H1 (cell line): ENCODE measurements around the gene PFKP. TPM values are rescaled to one million over a fixed set of nuclear protein-coding genes. Genes with fewer than 3 reads are reported as not detected.
A peak's percentile ranks its signal among the peaks of the same experiment; 100 is the strongest.

Experiments
- CTCF ChIA-PET: fragments of 300-600 bp; sonication (Branson Sonifier 250); formaldehyde crosslinking; loops from one replicate; lab custom pipeline; 2021; ENCODE audit not compliant: partially characterized antibody; lab: Charles Lee
- POLR2A ChIA-PET: fragments of 300-600 bp; sonication (Branson Sonifier 250); formaldehyde crosslinking; loops from one replicate; lab custom pipeline; 2021; ENCODE audit warnings: inconsistent platforms; ENCODE audit not compliant: partially characterized antibody; lab: Charles Lee
- DNase-seq, 2 experiments: peaks; one replicate each; pipeline versions ENCODE4 v3.0.0 to v3.0.0-alpha.2; 2010 to 2022; ENCODE audit warnings: low spot score in 2 of 2, low read depth in 1 of 2, mixed read lengths in 1 of 2
- FAIRE-seq: peaks from 2 replicates; lab custom pipeline; 2011; peaks lifted over from hg19 to GRCh38; lab: Jason Lieb, UNC
- H2AFZ ChIP-seq: 2 replicates; pipeline ENCODE4 v1.8.1; 2012; ENCODE audit warnings: low read length, inconsistent platforms
- H2AK5ac ChIP-seq: 2 replicates; pipeline ENCODE4 v1.6.1; 2013; ENCODE audit warnings: low read depth, low read length
- H2BK120ac ChIP-seq: replicated peaks from 2 replicates; pipeline ENCODE3; 2013; ENCODE audit warnings: low read depth, low read length, inconsistent platforms
- H2BK12ac ChIP-seq: 2 replicates; pipeline ENCODE4 v1.6.1; 2013; ENCODE audit warnings: low read depth, low read length
- H2BK15ac ChIP-seq: 2 replicates; pipeline ENCODE4 v1.6.1; 2013; ENCODE audit warnings: low read length
- H2BK20ac ChIP-seq: 2 replicates; pipeline ENCODE4 v1.6.1; 2013; ENCODE audit warnings: low read length
- H2BK5ac ChIP-seq: 2 replicates; pipeline ENCODE4 v1.6.1; 2013; ENCODE audit warnings: low read depth, low read length
- H3K14ac ChIP-seq: 2 replicates; pipeline ENCODE4 v1.6.1; 2013; ENCODE audit warnings: inconsistent platforms; ENCODE audit not compliant: insufficient read length
- H3K18ac ChIP-seq: 2 replicates; pipeline ENCODE4 v1.6.1; 2013; ENCODE audit warnings: low read length; ENCODE audit errors: extremely low read depth
- H3K23ac ChIP-seq: 2 replicates; pipeline ENCODE4 v1.6.1; 2013; ENCODE audit warnings: inconsistent platforms; ENCODE audit not compliant: insufficient read length
- H3K23me2 ChIP-seq: 2 replicates; pipeline ENCODE4 v1.6.1; 2013; ENCODE audit warnings: low read depth, low read length
- H3K27ac ChIP-seq: 2 replicates; pipeline ENCODE4 v1.6.1; 2011; ENCODE audit warnings: low read depth, low read length, inconsistent platforms
- H3K27me3 ChIP-seq, 4 experiments: replicated peaks in 1 of 4; 1 replicate in 1 of 4; 2 replicates in 3 of 4; pipeline versions ENCODE4 v1.6.1 to v1.8.1; 2011 to 2013; ENCODE audit warnings: low read length in 3 of 4, mild to moderate bottlenecking in 3 of 4, inconsistent platforms in 2 of 4, mixed read lengths in 2 of 4, moderate library complexity in 1 of 4; ENCODE audit not compliant: control insufficient read depth in 3 of 4, insufficient read depth in 3 of 4; ENCODE audit errors: extremely low read depth in 1 of 4
- H3K36me3 ChIP-seq, 4 experiments: 2 replicates each; pipeline versions ENCODE4 v1.6.1 to v1.8.1; 2011 to 2013; ENCODE audit warnings: mild to moderate bottlenecking in 4 of 4, low read length in 3 of 4, moderate library complexity in 2 of 4, control low read depth in 1 of 4, inconsistent platforms in 1 of 4; ENCODE audit not compliant: insufficient read depth in 4 of 4, control insufficient read depth in 2 of 4
- H3K4ac ChIP-seq: replicated peaks from 2 replicates; pipeline ENCODE3; 2013; ENCODE audit warnings: low read length, low read depth, mixed read lengths, inconsistent platforms; ENCODE audit not compliant: insufficient read length
- H3K4me1 ChIP-seq, 4 experiments: replicated peaks in 1 of 4; 1 replicate in 1 of 4; 2 replicates in 3 of 4; pipeline versions ENCODE4 v1.6.1 to v1.8.1; 2011 to 2013; ENCODE audit warnings: low read length in 3 of 4, inconsistent platforms in 2 of 4, mixed read lengths in 1 of 4; ENCODE audit not compliant: insufficient read depth in 4 of 4, control insufficient read depth in 3 of 4
- H3K4me2 ChIP-seq, 2 experiments: 2 replicates each; pipeline versions ENCODE4 v1.6.1 to v1.8.1; 2011 to 2013; ENCODE audit warnings: low read depth in 2 of 2, low read length in 2 of 2, control low read depth in 1 of 2, inconsistent platforms in 1 of 2, mild to moderate bottlenecking in 1 of 2; ENCODE audit not compliant: insufficient read depth in 1 of 2
- H3K4me3 ChIP-seq, 4 experiments: fragments of 200-600, 300-600 bp in 1 of 4; sonication (generic), shearing (Covaris generic), sonication (Bioruptor Twin) in 1 of 4; 2 replicates each; pipeline versions ENCODE4 v1.5.1 to v1.8.1; 2011 to 2016; ENCODE audit warnings: low read length in 4 of 4, low read depth in 3 of 4, control low read depth in 2 of 4, inconsistent platforms in 2 of 4, mild to moderate bottlenecking in 2 of 4, mixed read lengths in 1 of 4, moderate library complexity in 1 of 4; ENCODE audit not compliant: insufficient read depth in 2 of 4; ENCODE audit errors: extremely low read depth in 1 of 4
- H3K56ac ChIP-seq: replicated peaks from 2 replicates; pipeline ENCODE3; 2013; ENCODE audit warnings: low read depth, mild to moderate bottlenecking, mixed read lengths, low read length, inconsistent platforms; ENCODE audit not compliant: insufficient read length
- H3K79me1 ChIP-seq: 2 replicates; pipeline ENCODE4 v1.6.1; 2013; ENCODE audit warnings: low read depth, low read length, control low read depth
- H3K79me2 ChIP-seq, 2 experiments: 2 replicates each; pipeline versions ENCODE4 v1.6.1 to v1.8.1; 2012 to 2013; ENCODE audit warnings: low read length in 2 of 2, mild to moderate bottlenecking in 2 of 2, inconsistent platforms in 1 of 2; ENCODE audit not compliant: insufficient read depth in 2 of 2, control insufficient read depth in 1 of 2
- H3K9ac ChIP-seq, 4 experiments: replicated peaks in 1 of 4; 1 replicate in 1 of 4; 2 replicates in 3 of 4; pipeline versions ENCODE4 v1.6.1 to v1.8.1; 2011 to 2013; ENCODE audit warnings: low read depth in 3 of 4, low read length in 3 of 4, control low read depth in 2 of 4, mild to moderate bottlenecking in 2 of 4, moderate library complexity in 2 of 4, inconsistent platforms in 1 of 4; ENCODE audit errors: extremely low read depth in 1 of 4
- H3K9me3 ChIP-seq, 2 experiments: 2 replicates each; pipeline versions ENCODE4 v1.6.1 to v1.8.1; 2012 to 2013; ENCODE audit warnings: mild to moderate bottlenecking in 2 of 2, moderate library complexity in 2 of 2, control low read depth in 1 of 2, inconsistent platforms in 1 of 2, low read depth in 1 of 2, low read length in 1 of 2, mixed read lengths in 1 of 2; ENCODE audit not compliant: insufficient read depth in 2 of 2
- H4K20me1 ChIP-seq, 2 experiments: replicated peaks in 1 of 2; 2 replicates each; pipeline versions ENCODE3 to v1.8.1; 2011 to 2013; ENCODE audit warnings: inconsistent platforms in 2 of 2, low read length in 2 of 2, mild to moderate bottlenecking in 1 of 2; ENCODE audit not compliant: insufficient read depth in 2 of 2, control insufficient read depth in 1 of 2
- H4K5ac ChIP-seq: 2 replicates; pipeline ENCODE4 v1.6.1; 2013; ENCODE audit warnings: low read length, low read depth, mixed read lengths, inconsistent platforms; ENCODE audit not compliant: insufficient read length
- H4K8ac ChIP-seq: 2 replicates; pipeline ENCODE4 v1.8.0; 2013; ENCODE audit warnings: mild to moderate bottlenecking, moderate library complexity, low read length, inconsistent platforms; ENCODE audit not compliant: insufficient read depth; ENCODE audit errors: extremely low read depth
- H4K91ac ChIP-seq: replicated peaks from 2 replicates; pipeline ENCODE3; 2013; ENCODE audit warnings: low read length, mixed read lengths, inconsistent platforms; ENCODE audit not compliant: insufficient read length
- CBX8 ChIP-seq: fragments of 300-800, 300-1000 bp; sonication (generic); IDR thresholded peaks from 2 replicates; pipeline ENCODE4 v1.7.1; 2016; ENCODE audit warnings: low read depth, low read length, borderline replicate concordance
- GABPA ChIP-seq: IDR thresholded peaks from 2 replicates; pipeline ENCODE4 v1.6.1; 2011; ENCODE audit warnings: mild to moderate bottlenecking, low read length, moderate library complexity, borderline replicate concordance; ENCODE audit not compliant: insufficient read depth
- GTF2F1 ChIP-seq: IDR thresholded peaks from 2 replicates; pipeline ENCODE4 v1.6.1; 2012; ENCODE audit warnings: low read depth, low read length, improper control_type of control experiment, borderline replicate concordance
- KDM4A ChIP-seq: IDR thresholded peaks from one replicate; pipeline ENCODE4 v1.7.1; 2012; ENCODE audit warnings: low read depth, mild to moderate bottlenecking, moderate library complexity, low read length, inconsistent platforms; ENCODE audit not compliant: severe bottlenecking
- KDM5A ChIP-seq: fragments of 200-600 bp; IDR thresholded peaks from 2 replicates; pipeline ENCODE4 v1.7.1; 2012; ENCODE audit warnings: mild to moderate bottlenecking, low read length, inconsistent platforms, mixed read lengths
- POLR2A ChIP-seq, 2 experiments: IDR thresholded peaks; 1 replicate in 1 of 2; 2 replicates in 1 of 2; pipeline ENCODE4 v1.6.1; 2011; ENCODE audit warnings: low read depth in 2 of 2, low read length in 2 of 2, mild to moderate bottlenecking in 2 of 2; ENCODE audit errors: control extremely low read depth in 1 of 2
- SIN3A ChIP-seq, 2 experiments: IDR thresholded peaks in 1 of 2; conservative IDR thresholded peaks in 1 of 2; 2 replicates each; pipeline ENCODE4 v1.6.1; 2011 to 2012; ENCODE audit warnings: low read length in 2 of 2, improper control_type of control experiment in 1 of 2, low read depth in 1 of 2, mild to moderate bottlenecking in 1 of 2
- SP1 ChIP-seq: IDR thresholded peaks from 2 replicates; pipeline ENCODE4 v1.6.1; 2011; ENCODE audit warnings: low read depth, low read length
- WGBS, 2 experiments: shearing (Covaris generic) in 1 of 2; methylation state at CpG; one replicate each; pipeline versions ENCODE4 v1.1.6 to v1.1.7; 2013 to 2015; ENCODE audit warnings: low lambda C conversion rate in 2 of 2, mixed read lengths in 2 of 2, inconsistent platforms in 1 of 2, low coverage in 1 of 2, missing lambda C conversion rate in 1 of 2; ENCODE audit not compliant: insufficient replicate concordance in 2 of 2, insufficient coverage in 1 of 2, insufficient read length in 1 of 2; ENCODE audit errors: extremely low coverage in 1 of 2, missing lambda C conversion rate in 1 of 2; 5-methylcytosine and 5-hydroxymethylcytosine counted together
- polyA plus RNA-seq, 7 experiments: library from polyadenylated mRNA; depleted of rRNA in 3 of 7; stranded (reverse) in 5 of 7; unstranded in 2 of 7; fragments of >200 nt in 5 of 7; fragments of 200-250 nt in 2 of 7; gene quantifications; 1 replicate in 5 of 7; 2 replicates in 1 of 7; 4 replicates in 1 of 7; pipeline versions ENCODE4 v1.2.1 to v1.2.3, GENCODE V29; 2011 to 2013; ENCODE audit warnings: missing spikeins in 2 of 7, mixed read lengths in 2 of 7
- total RNA-seq: library from RNA; stranded (reverse); fragmentation: NEBNext Ultra II Directional; extraction: Animal tissue kit (Norgen Biotek cat#: 25700); gene quantifications from 2 replicates; pipeline ENCODE4 v1.2.1, GENCODE V29; 2021

Gene PFKP
- total and polyA plus RNA-seq, 2 of the 8 experiments (the other 6 are each of a cell fraction or from before 2014, with no cell fraction given) = 51.2 to 128 TPM

DNA sequence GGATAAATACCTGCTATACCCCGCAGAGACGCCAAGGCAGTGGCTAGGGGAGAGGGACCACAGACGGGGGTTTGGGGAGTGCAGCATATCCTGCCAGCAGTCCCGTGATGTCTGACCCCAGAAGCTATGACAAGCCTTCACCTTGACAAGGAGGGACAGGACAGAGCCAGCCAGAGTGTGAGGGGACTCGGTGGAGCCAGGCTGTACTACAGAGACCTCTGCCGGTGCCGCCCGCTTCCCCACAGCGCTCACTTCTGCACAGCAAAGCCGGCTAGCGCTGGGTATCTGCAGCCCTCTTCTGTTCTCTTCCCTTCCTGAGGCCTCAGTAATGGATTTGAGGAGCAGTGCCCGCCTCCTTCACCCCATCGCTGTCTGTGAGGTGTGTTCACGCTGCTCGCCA is 47.0 kb upstream of the PFKP start:
- no peak for FAIRE-seq
- WGBS, 2 experiments = 97% methylated on average over 15 of the region's 15 CpGs; no CpG with 5 or more reads in 1 of the 2 experiments
- TF ChIP-seq SIN3A (conservative IDR thresholded peaks at IDR 0.05 in 1 of 2, IDR thresholded peaks at IDR 0.05 in 1 of 2; ENCODE audit: low read depth in 1 of 2, low read length in 2 of 2) (no peak), KDM4A (no peak), GTF2F1 (no peak), GABPA (no peak), CBX8 (no peak), POLR2A (IDR thresholded peaks at IDR 0.05; ENCODE audit: control extremely low read depth in 1 of 2, low read depth in 2 of 2, low read length in 2 of 2) (no peak), KDM5A (no peak), SP1 (no peak)

More for the DNA sequence above, 47.0 kb upstream of the PFKP start:
- Histone ChIP-seq H3K27ac (no peak overlapping the region), H3K4me3 (no peak overlapping the region), H3K79me2 (no peaks in the 10 kb centered on the region), H2AFZ (no peak overlapping the region), H4K5ac (no peak overlapping the region), H2BK12ac (no peak overlapping the region), H3K4me2 (no peak overlapping the region), H3K23ac (no peak overlapping the region), H4K20me1 (no peaks in the 10 kb centered on the region), H2BK120ac (no peak overlapping the region), H2BK15ac (no peak overlapping the region), H3K9me3 (peaks cover 0 to 2% of the 10 kb centered on the region in 2 experiments; a peak in 1 of 4 replicates), H3K4ac (no peak overlapping the region), H3K9ac (no peak overlapping the region), H3K36me3 (no peaks in the 10 kb centered on the region), H2BK5ac (no peak overlapping the region), H3K4me1 (no peaks in the 10 kb centered on the region), H4K8ac (peak overlapping the region; percentile 19; the same call in 1 of the 2 replicates), H3K79me1 (no peaks in the 10 kb centered on the region), H2BK20ac (no peak overlapping the region), H3K56ac (no peak overlapping the region), H4K91ac (no peak overlapping the region), H3K23me2 (no peaks in the 10 kb centered on the region), H3K18ac (no peak overlapping the region), H2AK5ac (no peak overlapping the region), H3K14ac (no peak overlapping the region), H3K27me3 (no peaks in the 10 kb centered on the region)
- ChIA-PET CTCF (no interaction called here), POLR2A (no interaction called here)
- DNase-seq = no peak
